Large intestine (tissue), 3 donors: Measurements from ENCODE around the gene SLA2. TPM values are rescaled to one million over a fixed set of nuclear protein-coding genes. Genes with fewer than 3 reads are reported as not detected.

ENCODE experiments used
- DNase-seq, 2 donors: peaks; one replicate each; pipeline versions ENCODE4 v3.0.0 to v3.0.0-alpha.2; 2013
- H3K27ac ChIP-seq: one replicate; pipeline ENCODE4 v1.5.1; 2013; ENCODE audit warnings: low read length
- H3K27me3 ChIP-seq: 2 replicates; pipeline ENCODE4 v1.6.1; 2013; ENCODE audit warnings: low read length; ENCODE audit not compliant: control insufficient read depth, insufficient read depth
- H3K36me3 ChIP-seq: 2 replicates; pipeline ENCODE4 v1.6.1; 2013; ENCODE audit warnings: low read length; ENCODE audit not compliant: control insufficient read depth, insufficient read depth
- H3K4me1 ChIP-seq: one replicate; pipeline ENCODE4 v1.6.1; 2013; ENCODE audit warnings: low read length; ENCODE audit not compliant: control insufficient read depth, insufficient read depth
- H3K4me3 ChIP-seq: one replicate; pipeline ENCODE4 v1.5.1; 2013; ENCODE audit warnings: low read length
- H3K9me3 ChIP-seq: one replicate; pipeline ENCODE4 v1.6.1; 2013; ENCODE audit warnings: mild to moderate bottlenecking, low read depth, low read length, moderate library complexity; ENCODE audit not compliant: control insufficient read depth
- WGBS: methylation state at CpG from one replicate; pipeline ENCODE4 v1.1.5; 2013; ENCODE audit warnings: low lambda C conversion rate; ENCODE audit not compliant: insufficient coverage; 5-methylcytosine and 5-hydroxymethylcytosine counted together
- polyA plus RNA-seq: library from polyadenylated mRNA; unstranded; fragments of 120-200 nt; gene quantifications from one replicate; pipeline ENCODE4 v1.2.1, GENCODE V29; 2013

Gene SLA2
- polyA plus RNA-seq, 1 donor: 1.6 TPM

DNA sequence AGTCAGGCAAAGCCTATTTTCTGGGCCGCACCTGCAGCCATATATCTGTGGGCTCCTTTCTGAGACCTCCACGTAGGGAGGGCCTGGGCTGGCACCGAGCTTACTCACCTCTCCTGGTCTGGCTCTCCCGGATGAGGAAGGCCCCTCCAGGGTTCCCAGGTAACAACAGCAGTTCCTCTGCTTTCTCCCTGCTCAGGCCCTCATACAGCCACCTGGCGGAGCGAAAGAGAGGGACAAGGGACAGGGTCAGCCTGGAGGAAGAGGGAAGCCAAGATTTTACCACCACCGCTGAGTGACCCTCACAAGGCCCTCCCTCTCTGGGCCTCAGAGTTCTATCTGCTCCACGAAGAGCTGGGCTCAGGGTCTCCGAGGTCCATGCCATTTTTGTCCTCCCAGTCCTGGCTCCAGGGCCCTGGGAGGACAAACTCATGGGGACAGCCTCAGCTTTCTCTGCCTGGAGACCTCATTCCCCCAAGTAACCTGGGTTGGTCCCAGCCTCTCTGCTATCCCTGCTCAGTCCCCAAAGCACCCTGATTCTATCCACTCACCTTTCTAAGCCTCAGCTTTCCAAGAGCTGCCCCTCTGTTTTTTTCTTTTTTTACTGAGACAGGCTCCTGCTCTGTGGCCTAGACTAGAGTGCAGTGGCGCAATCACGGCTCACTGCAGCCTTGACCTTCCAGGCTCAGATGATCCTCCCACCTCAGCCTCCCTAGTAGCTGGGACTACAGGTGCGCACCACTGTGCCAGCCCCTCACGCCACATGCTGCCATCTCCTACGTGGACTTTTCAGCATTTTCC, 13.3 kb downstream of the SLA2 start:
- H3K4me3 ChIP-seq: no peak overlapping the region
- WGBS: no CpG with 5 or more reads among the region's 14 CpGs
- no peaks in the 10 kb centered on the region for H3K27me3 ChIP-seq
- DNase-seq: no peak
- no peaks in the 10 kb centered on the region for H3K36me3 ChIP-seq
- H3K27ac ChIP-seq: no peak overlapping the region
- H3K9me3 ChIP-seq: no peaks in the 10 kb centered on the region
- no peaks in the 10 kb centered on the region for H3K4me1 ChIP-seq

DNA sequence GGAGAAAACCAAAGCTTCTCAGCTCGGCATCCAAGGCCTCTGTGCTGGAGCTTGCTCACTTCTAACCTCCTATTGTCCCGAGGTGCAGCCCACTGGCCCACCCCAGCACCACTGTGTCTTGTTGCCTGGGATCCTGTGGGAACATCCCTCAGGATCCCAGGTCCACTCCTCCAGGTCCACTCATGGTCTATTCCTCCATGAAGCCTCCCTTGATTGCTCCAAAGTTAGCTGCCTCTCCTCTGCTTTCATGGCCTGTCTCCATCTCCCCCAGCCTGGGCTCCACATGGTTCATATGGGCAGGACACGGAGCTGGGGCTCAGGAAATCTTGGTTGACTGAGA, 13.9 kb downstream of the SLA2 start:
- WGBS: no CpG with 5 or more reads among the region's 3 CpGs
- DNase-seq: no peak
- H3K36me3 ChIP-seq: no peaks in the 10 kb centered on the region
- H3K4me3 ChIP-seq: no peak overlapping the region
- no peaks in the 10 kb centered on the region for H3K4me1 ChIP-seq
- no peaks in the 10 kb centered on the region for H3K27me3 ChIP-seq
- H3K9me3 ChIP-seq: no peaks in the 10 kb centered on the region
- H3K27ac ChIP-seq: no peak overlapping the region

- Histone ChIP-seq H3K4me1 (no peaks in the 10 kb centered on the region), H3K36me3 (no peaks in the 10 kb centered on the region), H3K9me3 (no peaks in the 10 kb centered on the region), H3K27ac (no peak overlapping the region), H3K27me3 (no peaks in the 10 kb centered on the region), H3K4me3 (no peak overlapping the region)
- DNase-seq: no peak
- no CpG with 5 or more reads among the region's 6 CpGs for WGBS
Measured at GRCh38 chr20:36631646-36632045, 14.3 kb downstream of the SLA2 start.

DNA sequence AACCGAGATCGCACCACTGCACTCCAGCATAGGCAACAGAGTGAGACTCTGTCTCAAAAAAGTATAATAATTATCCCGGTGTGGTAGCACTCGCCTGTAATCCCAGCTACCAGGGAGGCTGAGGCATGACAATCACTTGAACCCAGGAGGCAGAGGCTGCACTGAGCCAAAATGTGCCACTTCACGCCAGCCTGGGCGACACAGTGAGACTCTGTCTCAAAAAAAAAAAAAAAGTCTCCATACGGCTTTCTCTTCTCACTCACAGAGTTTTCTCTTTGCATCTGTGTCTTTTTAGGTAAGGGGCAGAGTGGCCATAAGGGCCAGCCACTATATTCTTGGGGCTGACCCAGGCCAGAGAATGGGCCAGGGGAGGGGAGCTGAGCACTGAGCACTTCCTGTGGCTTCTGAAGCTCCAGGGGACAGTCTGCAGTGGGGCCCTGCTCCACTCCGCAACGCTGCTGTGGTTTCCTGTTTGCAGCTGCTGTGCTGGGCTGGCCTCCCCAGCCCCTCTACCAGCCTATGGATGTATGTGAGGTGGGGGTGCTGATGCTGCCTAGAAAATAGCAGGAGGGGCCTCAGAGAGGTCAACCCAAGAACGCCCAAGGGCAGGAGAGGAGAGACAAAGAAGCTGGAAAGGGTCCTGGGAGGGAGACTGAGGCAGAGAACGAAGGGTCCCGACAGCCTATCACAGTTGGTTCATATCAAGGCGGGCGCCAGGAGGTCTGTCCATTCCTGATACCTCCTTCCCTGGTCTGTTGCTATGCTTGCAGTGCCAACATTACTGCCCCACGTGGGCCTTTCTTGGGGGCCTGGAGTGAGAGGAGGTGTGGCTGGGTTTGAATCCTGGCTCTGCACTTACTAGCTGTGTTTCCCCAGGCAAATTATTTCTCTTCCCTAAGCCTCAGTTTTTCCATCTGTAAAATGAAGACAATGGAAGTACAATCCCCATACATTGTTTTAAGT, 16.0 kb downstream of the SLA2 start:
- no peak overlapping the region for H3K4me3 ChIP-seq
- no peaks in the 10 kb centered on the region for H3K36me3 ChIP-seq
- H3K9me3 ChIP-seq: no peaks in the 10 kb centered on the region
- no peak for DNase-seq
- H3K27ac ChIP-seq: no peak overlapping the region
- H3K27me3 ChIP-seq: no peaks in the 10 kb centered on the region
- WGBS: no CpG with 5 or more reads among the region's 15 CpGs
- H3K4me1 ChIP-seq: no peaks in the 10 kb centered on the region

GRCh38 chr20:36628076-36628475, 17.9 kb downstream of the SLA2 start:
- no peaks in the 10 kb centered on the region for H3K36me3 ChIP-seq
- H3K4me3 ChIP-seq: no peak overlapping the region
- DNase-seq: no peak
- no peaks in the 10 kb centered on the region for H3K9me3 ChIP-seq
- no peaks in the 10 kb centered on the region for H3K27me3 ChIP-seq
- H3K27ac ChIP-seq: no peak overlapping the region
- no peaks in the 10 kb centered on the region for H3K4me1 ChIP-seq
- WGBS: no CpG with 5 or more reads among the region's 7 CpGs

DNA sequence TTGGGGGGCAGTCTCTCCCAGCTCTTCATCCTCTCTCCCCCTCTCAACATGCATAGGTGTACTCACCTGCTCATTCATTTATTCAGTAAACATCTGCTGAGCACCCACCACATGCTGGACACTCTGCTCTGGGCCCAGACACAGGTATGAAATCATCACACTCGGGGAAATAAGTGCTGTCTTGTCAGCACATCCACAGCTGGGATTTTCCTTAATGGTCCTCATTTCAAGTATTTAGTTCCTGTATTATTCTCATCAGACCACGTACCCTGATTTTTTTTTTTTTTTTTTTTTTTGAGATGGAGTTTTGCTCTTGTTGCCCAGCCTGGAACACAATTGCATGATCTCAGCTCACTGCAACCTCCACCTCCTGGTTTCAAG, 21.1 kb downstream of the SLA2 start:
- no peaks in the 10 kb centered on the region for H3K27me3 ChIP-seq
- no peaks in the 10 kb centered on the region for H3K36me3 ChIP-seq
- H3K27ac ChIP-seq: no peak overlapping the region
- 67% methylated on average over 1 of the region's 2 CpGs for WGBS
- H3K9me3 ChIP-seq: no peaks in the 10 kb centered on the region
- no peaks in the 10 kb centered on the region for H3K4me1 ChIP-seq
- no peak overlapping the region for H3K4me3 ChIP-seq
- no peak for DNase-seq

DNA sequence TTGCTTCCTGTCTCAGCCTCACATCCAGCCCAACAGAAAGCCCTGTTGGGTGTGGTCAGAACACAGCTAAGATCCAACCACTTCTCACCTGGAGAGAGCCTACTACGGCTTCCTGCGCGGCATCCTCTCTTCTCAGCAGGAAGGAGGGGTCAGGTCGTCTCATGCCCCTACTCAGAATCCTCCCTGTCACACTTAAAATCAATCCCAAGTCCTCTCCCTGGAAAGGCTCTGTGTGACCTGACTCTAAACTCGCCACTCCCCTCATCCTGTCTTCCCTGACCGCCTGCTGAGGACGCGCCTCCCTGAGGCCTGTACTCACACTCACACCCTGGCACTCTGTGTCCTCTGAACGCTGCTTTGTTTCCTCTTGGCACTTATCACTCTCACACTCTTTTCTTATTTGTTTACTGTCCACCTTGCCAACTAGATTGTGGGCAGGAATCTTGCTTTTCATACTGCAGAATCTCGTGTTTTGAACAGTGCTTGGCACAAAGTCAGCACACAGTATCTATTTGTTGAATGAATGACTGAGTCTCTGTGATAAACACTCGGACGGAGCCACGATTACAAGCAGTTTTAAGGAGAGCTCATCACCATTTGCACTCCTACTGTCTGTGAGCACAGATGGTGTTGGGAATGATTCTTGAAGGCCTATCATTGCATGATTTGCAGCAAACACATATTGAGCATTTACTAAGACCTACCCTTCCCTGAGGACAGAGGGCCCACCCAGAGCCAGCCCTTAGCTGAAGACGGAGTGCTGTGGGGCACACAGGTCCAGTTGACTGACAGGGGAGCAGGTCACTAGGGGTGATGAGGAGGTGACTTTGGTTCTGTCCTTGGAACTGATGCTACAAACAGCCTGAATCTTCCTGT, 21.7 kb downstream of the SLA2 start:
- H3K36me3 ChIP-seq: no peaks in the 10 kb centered on the region
- no peaks in the 10 kb centered on the region for H3K4me1 ChIP-seq
- H3K27ac ChIP-seq: no peak overlapping the region
- no peak overlapping the region for H3K4me3 ChIP-seq
- no peak for DNase-seq
- no CpG with 5 or more reads among the region's 14 CpGs for WGBS
- H3K27me3 ChIP-seq: no peaks in the 10 kb centered on the region
- H3K9me3 ChIP-seq: no peaks in the 10 kb centered on the region

DNA sequence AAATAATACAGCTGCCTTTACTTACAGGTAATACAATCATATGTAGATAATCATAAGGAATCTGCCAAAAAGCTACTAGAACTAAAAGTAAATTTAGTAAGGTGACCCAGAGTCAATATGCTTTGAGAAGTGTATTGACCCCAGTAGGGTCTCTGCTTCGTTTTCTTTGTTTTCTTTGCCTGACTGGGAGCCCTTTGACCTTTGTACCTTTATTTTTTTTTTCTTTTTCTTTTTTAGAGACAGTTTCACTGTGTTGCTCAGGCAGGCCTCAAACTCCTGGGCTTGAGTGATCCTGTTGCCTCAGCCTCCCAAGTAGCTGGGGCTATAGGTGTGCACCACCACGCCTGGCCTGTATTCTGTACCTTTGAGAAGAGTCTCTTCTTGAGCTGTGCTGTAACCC, 22.6 kb downstream of the SLA2 start:
- H3K27ac ChIP-seq: no peak overlapping the region

GRCh38 chr20:36620917-36621316, 25.1 kb downstream of the SLA2 start:
- no peaks in the 10 kb centered on the region for H3K36me3 ChIP-seq
- H3K9me3 ChIP-seq: no peaks in the 10 kb centered on the region
- no peak overlapping the region for H3K4me3 ChIP-seq
- WGBS: no CpG with 5 or more reads among the region's 5 CpGs
- no peaks in the 10 kb centered on the region for H3K4me1 ChIP-seq
- no peaks in the 10 kb centered on the region for H3K27me3 ChIP-seq
- H3K27ac ChIP-seq: no peak overlapping the region
- no peak for DNase-seq

More for the DNA sequence above, 22.6 kb downstream of the SLA2 start:
- Histone ChIP-seq H3K36me3 (no peaks in the 10 kb centered on the region), H3K4me3 (no peak overlapping the region), H3K4me1 (no peaks in the 10 kb centered on the region), H3K9me3 (no peaks in the 10 kb centered on the region), H3K27me3 (no peaks in the 10 kb centered on the region)
- DNase-seq: no peak
- 43% methylated on average over 1 of the region's 2 CpGs for WGBS
